Mononuclear cell (primary cell): ENCODE data around the gene ZNF76. TPM values are rescaled to one million over a fixed set of nuclear protein-coding genes. Genes with fewer than 3 reads are reported as not detected.

ENCODE experiments used
- H3K27me3 ChIP-seq: 2 replicates; pipeline ENCODE4 v1.6.0; 2011; ENCODE audit warnings: low read length, control low read depth; ENCODE audit not compliant: insufficient read depth
- H3K4me1 ChIP-seq: 2 replicates; pipeline ENCODE4 v1.5.1; 2011; ENCODE audit warnings: mild to moderate bottlenecking, low read length, control low read depth; ENCODE audit not compliant: insufficient read depth
- H3K4me3 ChIP-seq: 2 replicates; pipeline ENCODE4 v1.5.1; 2011; ENCODE audit warnings: mild to moderate bottlenecking, low read length, moderate library complexity
- H3K9me3 ChIP-seq: 2 replicates; pipeline ENCODE4 v1.5.1; 2011; ENCODE audit warnings: low read depth, mild to moderate bottlenecking, control low read depth, low read length
- total RNA-seq: library from RNA; depleted of rRNA; stranded (reverse); fragments of >200 nt; gene quantifications from one replicate; pipeline ENCODE4 v1.2.3, GENCODE V29; 2012

Gene ZNF76
- total RNA-seq, result 23.4 TPM

DNA sequence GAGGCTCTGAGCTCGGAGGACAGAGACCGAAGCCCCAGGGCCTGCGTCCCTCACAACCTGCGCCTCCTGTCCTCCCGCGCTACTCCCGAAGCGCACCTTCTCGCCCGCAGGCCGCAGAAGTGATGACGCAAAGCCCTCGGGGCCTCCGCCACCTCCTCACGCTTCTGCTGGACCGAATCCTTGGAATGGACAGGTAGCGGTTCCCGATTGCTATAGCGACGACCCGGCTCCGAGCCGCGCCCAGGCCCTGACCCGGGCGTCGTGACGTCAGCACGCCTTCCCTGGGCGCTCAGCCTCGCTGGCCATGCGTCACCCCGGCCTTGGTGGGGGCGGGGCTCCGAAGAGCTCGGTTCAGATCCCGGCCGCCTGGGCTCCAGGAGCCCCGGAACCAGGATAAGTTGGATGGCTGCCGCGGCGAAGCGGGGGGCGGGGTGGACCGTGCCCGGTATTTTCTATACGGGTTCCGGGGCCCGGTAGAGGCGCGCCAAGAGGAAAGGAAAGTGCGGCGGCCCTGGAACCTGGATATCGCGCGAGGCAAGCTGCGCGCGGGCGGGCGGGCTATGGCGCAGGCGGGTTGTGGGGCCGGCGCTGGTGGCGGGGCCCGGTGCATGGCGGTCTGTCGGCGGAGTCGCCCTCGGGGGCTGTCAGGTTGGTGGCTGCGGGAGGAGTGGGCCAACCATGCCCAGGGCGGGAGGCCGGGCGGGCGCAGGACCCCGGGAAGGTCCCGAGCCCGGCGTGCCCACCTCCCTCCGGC lies at the start of gene ZNF76:
Gene ZNF76 (plus strand): TSS at position 542 of the 754 bp plus-strand sequence. CDS start 21,417 bp downstream, outside the sequence.
- Histone ChIP-seq H3K4me3 (peak within 1 kb of the TSS; percentile 76), H3K27me3 (no peaks in the 10 kb centered on the region), H3K4me1 (peaks cover 51% of the 10 kb centered on the region), H3K9me3 (no peaks in the 10 kb centered on the region)

DNA sequence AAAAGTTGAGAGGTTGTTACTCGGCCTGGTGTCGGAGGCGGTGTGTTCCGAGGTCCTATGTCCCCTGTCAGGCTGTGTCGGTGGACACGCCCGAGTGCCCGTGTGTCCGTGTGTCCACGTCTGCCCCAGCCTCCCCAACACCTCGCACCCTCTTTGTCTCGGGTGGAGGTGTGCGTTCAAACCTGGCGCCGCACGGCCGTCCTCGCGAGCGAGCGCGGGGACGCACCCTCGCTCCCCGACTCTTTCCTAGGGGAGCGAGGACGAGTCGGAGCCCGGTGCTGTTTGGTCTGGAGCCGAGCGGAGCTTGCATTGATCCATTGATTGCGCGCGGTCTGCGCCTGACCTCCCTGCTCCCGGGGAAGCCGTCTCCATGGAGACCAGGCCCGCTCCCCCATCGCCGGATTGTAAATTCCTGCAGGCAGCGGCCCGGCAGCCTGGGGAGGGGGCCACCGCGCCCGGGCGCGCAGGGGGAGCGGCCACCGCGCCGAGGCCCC lies 46.2 kb upstream of the ZNF76 start:
- peaks cover 14% of the 10 kb centered on the region for H3K4me1 ChIP-seq
- H3K9me3 ChIP-seq, result no peaks in the 10 kb centered on the region
- H3K27me3 ChIP-seq, result peaks cover 54% of the 10 kb centered on the region
- H3K4me3 ChIP-seq, result no peak overlapping the region

DNA sequence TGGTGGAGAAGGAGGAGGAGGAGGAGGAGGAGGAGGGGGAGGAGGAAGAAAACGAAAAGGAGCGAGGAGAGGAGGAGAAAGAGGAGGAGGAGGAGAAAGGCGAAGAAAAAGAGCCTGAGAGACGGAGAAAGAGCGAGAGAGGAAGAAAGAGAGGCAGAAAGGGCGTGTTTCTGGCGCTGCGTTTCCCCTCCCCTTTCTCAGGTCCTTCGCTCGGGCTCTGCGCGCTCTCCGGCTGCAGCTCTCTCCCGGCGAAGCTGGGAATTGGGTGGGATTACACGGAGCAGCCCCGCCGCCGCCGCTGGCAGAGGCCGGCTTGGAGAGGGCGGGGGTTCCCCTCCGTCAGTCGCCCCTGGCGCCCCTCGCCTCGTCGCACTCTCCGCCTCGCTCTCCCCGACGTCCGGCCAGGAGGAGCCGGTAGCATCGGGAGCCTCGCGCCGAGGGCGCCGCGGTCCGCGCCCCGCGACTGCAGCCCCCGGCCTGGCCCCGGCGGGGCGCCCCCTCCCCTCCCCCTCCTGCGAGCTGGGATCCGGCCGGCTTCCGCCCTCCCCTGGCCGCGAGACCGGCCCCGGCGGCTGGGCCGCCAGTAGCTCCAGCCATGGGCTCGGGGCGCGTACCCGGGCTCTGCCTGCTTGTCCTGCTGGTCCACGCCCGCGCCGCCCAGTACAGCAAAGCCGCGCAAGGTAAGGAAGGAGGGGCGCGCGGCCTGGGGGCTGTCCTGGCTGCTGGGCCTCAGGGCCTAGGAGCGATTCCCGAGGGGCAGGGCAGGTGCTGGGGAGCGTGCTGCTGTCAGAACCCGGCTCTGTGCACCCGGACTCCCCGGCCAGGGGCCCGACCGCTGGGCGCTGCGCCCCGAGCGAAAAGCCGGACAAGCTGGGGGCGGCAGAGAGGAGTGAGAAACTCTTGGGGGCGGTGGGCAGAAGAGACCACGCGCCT lies 45.4 kb upstream of the ZNF76 start, which contains the start of gene SCUBE3:
Gene SCUBE3 (plus strand): TSS at position 133 of the 933 bp plus-strand sequence. CDS start 463 bp downstream, at position 596.
- no peaks in the 10 kb centered on the region for H3K9me3 ChIP-seq
- peaks cover 14% of the 10 kb centered on the region for H3K4me1 ChIP-seq
- H3K27me3 ChIP-seq, result peaks cover 52% of the 10 kb centered on the region
- H3K4me3 ChIP-seq, result no peak within 1 kb of the TSS

DNA sequence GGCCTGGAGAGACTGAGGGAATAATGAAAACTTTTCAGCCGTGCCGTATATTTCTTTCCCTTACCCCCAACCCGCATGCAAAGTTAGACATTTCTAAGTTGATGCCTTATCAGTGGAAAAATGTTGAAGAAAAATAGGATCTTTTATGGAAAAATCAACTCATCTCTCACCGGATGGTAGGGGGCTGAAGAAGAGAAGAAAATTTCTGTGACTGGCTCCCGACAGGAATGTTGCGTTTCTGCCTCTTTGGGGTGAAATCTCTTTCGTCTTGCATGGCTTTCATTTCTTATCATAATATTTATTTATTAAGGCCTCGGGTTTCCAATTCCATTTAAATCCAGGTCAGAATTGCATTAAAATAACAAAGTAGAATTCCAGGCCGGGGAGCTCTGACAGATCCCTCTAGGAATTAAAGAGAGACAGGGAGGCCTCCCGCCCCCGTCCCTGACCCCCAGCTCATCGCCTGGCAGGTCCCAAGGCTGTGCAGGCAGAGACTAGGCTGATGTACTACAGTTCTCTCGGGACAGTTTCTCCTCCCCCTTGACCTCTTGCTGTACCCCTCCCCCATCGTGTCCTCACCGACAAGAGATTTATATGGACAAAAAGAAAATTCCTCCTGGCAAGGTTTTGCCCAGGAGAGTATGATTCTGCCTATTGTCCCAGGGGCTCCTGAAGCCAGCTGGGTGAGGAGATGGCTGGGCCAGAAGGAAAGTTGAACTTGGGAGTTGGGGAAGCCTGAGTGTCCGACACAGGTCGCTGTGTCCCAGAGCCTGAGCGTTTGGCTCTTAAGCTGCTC lies 44.5 kb upstream of the ZNF76 start:
- no peak overlapping the region for H3K4me3 ChIP-seq
- no peaks in the 10 kb centered on the region for H3K9me3 ChIP-seq
- H3K4me1 ChIP-seq, result peaks cover 14% of the 10 kb centered on the region
- peaks cover 52% of the 10 kb centered on the region for H3K27me3 ChIP-seq

DNA sequence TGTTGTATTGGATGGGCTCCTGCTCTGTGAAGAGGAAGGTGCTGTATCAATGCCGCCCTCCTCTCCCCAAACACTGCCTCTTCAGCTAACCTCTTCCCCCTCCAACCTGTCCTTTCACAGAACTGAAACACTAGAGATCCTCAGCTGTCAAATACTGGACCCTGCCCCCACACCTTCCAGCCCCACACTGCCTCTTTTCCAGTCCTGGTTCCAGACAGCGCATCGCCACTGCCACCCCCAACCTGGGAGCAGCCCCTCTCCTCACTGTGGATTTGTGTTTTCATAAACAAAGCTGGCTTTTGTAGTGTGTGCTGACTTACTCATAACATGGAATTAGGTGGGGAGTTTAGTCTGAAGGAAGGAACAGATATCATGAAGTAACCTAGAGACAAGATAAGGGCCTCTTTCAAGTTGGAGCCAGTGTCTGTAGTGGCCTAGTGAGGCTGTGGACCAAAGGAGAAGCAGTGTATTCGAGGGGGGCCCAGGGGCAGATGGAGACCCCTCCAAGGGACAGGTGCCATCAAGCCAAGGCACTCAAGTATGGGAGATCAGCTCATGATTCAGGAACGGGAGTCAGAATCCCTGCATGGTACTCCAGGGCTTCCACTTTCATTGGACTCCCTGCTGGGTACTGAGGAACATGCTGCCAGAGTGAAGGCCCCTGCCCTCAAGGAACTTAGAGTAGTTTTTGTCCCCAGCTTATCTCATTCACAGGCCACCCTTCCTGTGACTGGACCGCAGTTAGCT lies 43.7 kb upstream of the ZNF76 start:
- no peaks in the 10 kb centered on the region for H3K9me3 ChIP-seq
- H3K4me3 ChIP-seq, result no peak overlapping the region
- peaks cover 54% of the 10 kb centered on the region for H3K27me3 ChIP-seq
- H3K4me1 ChIP-seq, result peaks cover 14% of the 10 kb centered on the region

DNA sequence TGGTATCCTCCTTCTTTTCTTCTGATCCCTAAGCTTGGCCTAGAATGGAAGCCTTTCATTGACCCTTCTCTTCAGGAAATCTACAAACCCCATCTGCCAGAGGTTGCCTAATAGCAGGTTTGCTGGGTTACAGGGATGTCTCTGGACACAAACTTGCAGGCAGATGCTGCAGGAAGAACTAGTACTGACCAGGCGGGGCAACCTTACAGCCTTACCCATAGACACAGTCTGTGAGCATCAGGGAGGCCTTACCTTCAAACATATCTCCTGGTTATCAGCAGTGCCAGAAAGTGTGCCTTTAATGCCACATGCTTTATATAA lies 43.2 kb upstream of the ZNF76 start:
- peaks cover 14% of the 10 kb centered on the region for H3K4me1 ChIP-seq
- H3K27me3 ChIP-seq, result peaks cover 52% of the 10 kb centered on the region
- H3K9me3 ChIP-seq, result no peaks in the 10 kb centered on the region

DNA sequence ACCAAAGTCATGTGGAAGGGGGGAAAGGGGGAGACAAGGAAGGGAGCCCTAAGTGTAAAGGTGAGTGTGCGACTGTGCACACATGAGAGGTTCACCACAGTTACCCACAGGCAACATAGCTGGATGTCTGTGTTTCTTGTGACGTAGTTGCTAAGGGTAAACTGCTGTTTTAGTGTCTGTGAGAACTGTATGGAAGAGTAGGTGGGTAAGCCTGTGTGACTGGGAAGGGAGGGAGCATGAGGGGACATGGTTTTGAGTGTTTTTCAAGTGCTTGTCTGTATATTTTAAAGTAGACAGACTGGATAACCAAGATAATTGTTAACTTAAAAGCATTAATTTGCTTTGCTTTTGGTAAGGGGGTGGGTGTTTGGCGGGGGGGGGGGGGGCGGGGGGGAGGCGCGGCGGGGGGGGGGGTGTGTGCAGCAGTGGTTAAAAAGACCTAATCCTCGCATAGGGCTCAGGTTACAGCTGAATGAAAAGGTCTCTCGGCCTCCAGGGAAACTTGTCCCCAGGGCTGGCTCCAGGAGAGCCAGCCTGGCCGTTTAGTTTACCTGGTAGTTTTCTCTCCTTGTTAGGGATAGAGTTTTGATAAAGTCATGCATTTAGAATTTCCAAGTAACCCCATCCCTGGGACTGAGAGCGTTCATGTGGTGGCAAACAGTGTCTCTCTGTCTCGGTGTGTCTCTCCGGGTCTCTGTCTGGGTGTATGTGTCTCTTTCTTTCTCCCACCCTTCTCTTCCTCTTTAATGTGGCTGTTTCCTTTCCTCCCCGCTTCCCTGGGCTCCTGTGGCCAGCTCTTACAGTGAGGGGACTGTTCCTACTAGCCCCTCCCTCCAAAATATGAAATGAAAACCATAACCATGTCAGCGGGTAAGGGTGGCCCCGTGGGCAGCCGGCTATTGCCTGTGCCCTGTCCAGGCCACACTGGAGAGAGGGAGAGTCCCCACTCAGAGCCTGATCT lies 42.4 kb upstream of the ZNF76 start:
- Histone ChIP-seq H3K4me3 (no peak overlapping the region), H3K27me3 (peaks cover 45% of the 10 kb centered on the region), H3K9me3 (no peaks in the 10 kb centered on the region), H3K4me1 (peaks cover 14% of the 10 kb centered on the region)

More for the DNA sequence above, 43.2 kb upstream of the ZNF76 start:
- H3K4me3 ChIP-seq, result no peak overlapping the region

DNA sequence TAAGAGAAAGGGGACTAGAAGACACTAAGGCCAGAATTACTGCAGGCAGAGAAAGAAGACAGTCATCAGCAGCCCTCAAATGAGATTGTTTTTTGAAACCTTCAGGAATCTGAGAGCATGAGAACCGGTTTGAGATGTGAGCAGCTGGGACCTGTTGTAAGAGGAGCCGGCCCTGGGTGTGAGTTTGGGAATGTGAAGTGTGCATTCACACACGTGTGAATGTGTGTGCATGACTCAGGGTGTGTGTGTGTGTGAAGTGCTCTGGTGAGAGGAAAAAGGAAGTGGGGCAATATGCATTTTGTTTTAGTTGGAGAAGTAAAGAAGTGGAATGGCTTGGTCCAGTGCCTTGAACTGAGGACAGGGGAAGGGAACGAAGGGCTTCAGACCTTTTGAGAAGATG lies 41.5 kb upstream of the ZNF76 start:
- H3K4me3 ChIP-seq, result no peak overlapping the region
- H3K27me3 ChIP-seq, result peaks cover 36% of the 10 kb centered on the region
- H3K9me3 ChIP-seq, result no peaks in the 10 kb centered on the region
- peaks cover 14% of the 10 kb centered on the region for H3K4me1 ChIP-seq

DNA sequence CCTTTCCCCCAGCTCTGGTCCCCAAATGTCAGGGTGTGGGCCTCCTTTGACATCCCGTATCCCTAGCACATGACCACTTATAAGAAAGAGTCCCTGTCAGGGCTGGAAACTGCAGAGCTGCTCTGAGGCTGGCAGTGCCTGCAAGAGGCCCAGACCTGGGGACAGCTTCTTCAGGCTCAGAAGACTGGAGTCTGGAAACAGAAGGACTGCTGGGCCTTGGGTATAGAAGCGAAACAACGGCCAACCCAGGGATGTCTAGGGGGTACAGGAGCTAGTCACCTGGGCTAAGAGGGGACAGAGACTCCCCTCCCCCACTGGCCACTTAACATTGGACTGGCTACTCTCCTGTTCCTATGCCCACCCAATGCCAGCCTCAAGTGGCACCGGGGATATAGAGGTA lies 41.1 kb upstream of the ZNF76 start:
- Histone ChIP-seq H3K9me3 (no peaks in the 10 kb centered on the region), H3K27me3 (peaks cover 31% of the 10 kb centered on the region), H3K4me1 (peaks cover 11% of the 10 kb centered on the region), H3K4me3 (no peak overlapping the region)

DNA sequence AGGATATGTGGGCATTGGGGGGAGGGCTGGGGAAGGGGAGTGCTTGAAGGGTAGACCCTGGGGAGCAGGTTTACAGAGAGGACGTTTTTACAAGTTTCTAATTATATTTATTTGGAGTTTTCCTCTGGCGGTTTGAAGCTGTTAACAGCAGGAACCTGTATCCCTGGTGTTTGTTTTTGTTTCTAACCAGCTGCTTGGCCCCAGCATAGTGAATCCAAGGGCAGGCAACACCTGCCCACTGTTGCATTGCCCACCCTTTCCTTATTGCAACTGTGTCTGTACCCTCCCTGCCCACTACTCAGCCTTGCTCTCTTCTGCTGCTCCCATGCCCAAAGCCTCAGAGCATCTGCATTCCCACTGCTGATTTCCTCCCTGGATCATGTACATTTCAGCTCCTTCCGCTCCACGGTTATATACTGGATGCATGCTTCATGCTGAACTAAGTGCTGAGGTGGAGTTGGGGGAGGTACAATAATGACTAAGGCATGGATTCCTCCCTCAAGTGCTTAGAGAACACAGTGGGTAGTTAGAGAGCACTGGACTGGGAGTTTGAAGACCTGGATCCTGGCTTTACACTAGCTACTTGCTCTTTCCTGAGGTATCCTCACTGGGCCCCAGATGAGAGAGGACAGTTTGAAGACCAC lies 39.7 kb upstream of the ZNF76 start:
- Histone ChIP-seq H3K9me3 (no peaks in the 10 kb centered on the region), H3K27me3 (peaks cover 23% of the 10 kb centered on the region), H3K4me3 (no peak overlapping the region), H3K4me1 (no peaks in the 10 kb centered on the region)

DNA sequence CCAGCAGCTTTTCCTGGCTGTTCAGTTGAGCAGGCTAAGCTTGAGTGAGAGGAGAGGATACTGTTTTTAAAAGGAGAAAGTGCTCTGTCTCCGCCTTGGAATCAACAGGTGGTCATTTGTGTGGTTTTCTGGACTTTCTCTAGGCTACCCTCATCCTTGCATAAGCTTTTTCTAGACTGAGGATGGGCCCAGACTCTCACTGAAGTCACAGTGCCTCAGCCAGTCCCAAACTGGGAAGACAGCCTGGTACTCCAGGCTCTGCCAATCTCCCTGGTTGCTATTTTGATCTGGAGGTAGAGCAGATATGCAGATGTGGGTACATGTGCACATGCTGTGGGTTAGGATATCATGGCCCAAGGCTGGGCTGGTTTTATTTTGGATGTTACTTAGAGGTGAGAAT lies 38.8 kb upstream of the ZNF76 start:
- H3K27me3 ChIP-seq, result peaks cover 14% of the 10 kb centered on the region
- no peaks in the 10 kb centered on the region for H3K4me1 ChIP-seq
- H3K9me3 ChIP-seq, result no peaks in the 10 kb centered on the region
- H3K4me3 ChIP-seq, result no peak overlapping the region

DNA sequence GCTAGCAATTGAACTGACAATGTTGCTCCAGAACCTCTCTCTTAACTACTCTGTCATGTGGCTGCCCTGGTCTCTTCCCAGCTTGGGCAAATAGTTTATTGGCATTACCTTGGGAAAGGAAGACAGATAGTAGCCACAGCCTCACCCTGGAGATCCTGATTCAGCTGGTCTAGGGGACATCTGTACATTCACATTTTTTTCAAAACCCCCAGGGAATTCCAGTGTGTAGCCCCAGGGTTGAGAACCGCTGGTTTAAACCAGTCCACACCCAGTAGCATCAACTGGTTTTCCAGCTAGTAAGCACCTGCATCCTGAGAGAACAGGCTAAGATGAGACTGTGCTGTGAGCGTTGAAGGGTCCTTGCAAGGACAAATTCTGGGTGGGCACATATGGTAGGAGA lies 36.1 kb upstream of the ZNF76 start:
- Histone ChIP-seq H3K27me3 (peaks cover 3% of the 10 kb centered on the region), H3K9me3 (no peaks in the 10 kb centered on the region), H3K4me1 (no peaks in the 10 kb centered on the region), H3K4me3 (no peak overlapping the region)

DNA sequence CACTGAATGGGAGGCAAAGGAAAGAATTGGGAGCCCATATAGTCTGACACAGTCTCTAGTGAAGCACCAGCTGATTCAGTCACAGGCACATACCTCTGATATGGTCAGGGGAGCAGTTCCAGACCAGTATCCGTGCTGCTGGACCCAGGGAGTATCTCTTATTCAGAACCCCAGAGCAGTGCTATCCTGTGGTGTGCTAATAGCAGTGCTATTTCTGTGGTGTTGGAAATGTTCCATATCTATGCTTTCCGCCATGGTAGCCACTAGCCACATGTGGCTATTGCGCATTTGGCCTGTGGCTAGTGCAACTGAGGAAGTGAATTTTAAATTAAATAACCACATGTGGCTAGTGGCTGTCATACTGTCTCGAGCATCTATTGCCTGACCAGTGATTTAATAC lies 34.8 kb upstream of the ZNF76 start:
- peaks cover 3% of the 10 kb centered on the region for H3K27me3 ChIP-seq
- H3K9me3 ChIP-seq, result no peaks in the 10 kb centered on the region
- no peak overlapping the region for H3K4me3 ChIP-seq
- H3K4me1 ChIP-seq, result no peaks in the 10 kb centered on the region
